HUES48 (cell line): Measurements from ENCODE around the gene MCAM.

Source experiments
- H3K27ac ChIP-seq: one replicate; pipeline ENCODE4 v1.7.0; 2013; ENCODE audit warnings: low read depth, low read length, inconsistent platforms
- H3K27me3 ChIP-seq: 2 replicates; pipeline ENCODE4 v1.6.1; 2013; ENCODE audit warnings: mild to moderate bottlenecking, low read length; ENCODE audit not compliant: control insufficient read depth, insufficient read depth
- H3K36me3 ChIP-seq: 2 replicates; pipeline ENCODE4 v1.6.1; 2013; ENCODE audit warnings: low read length; ENCODE audit not compliant: control insufficient read depth, insufficient read depth
- H3K4me1 ChIP-seq: 2 replicates; pipeline ENCODE4 v1.6.1; 2013; ENCODE audit warnings: mild to moderate bottlenecking, low read length; ENCODE audit not compliant: control insufficient read depth, insufficient read depth
- H3K4me3 ChIP-seq: 2 replicates; pipeline ENCODE4 v1.5.1; 2013; ENCODE audit warnings: mild to moderate bottlenecking, low read depth, low read length
- H3K9ac ChIP-seq: 2 replicates; pipeline ENCODE4 v1.6.1; 2013; ENCODE audit warnings: mild to moderate bottlenecking, low read depth, low read length, moderate library complexity
- H3K9me3 ChIP-seq: 2 replicates; pipeline ENCODE4 v1.6.1; 2013; ENCODE audit warnings: low read length; ENCODE audit not compliant: control insufficient read depth, insufficient read depth

Gene MCAM

DNA sequence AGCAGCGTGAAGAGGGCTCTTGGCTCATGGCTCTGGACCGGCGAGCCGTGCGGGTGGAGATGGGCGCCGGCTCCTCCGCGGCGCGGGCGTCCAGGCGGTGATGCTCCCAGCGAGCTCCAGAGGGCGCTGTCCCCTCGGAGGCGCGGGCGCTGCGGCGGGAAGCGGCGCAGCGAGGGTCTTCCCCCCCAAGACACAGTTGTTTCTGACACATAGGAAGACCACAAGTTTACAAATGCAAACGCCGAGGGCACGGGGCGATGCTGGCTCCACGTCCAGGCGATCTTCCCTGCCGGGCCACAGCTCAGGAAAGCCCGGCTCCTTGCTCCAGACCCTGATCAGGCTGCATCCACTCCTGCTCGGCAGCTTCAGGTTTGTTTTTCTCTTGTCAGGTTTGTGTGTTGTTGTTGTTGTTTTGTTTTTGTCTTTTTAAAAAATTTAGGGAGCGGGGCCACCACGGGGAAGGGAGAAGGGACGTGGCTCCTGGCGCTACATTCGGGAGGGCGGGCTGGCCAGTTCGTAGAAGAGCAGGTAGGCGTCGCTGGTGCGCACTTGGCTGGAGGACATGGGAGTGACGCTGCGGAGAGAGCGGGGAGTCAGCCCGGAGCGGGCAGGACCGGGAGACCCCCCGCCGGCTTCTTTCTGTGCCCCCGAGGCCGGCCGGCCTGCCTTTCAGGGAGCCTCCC, 39.6 kb upstream of the MCAM start:
- Histone ChIP-seq H3K9me3 (no peaks in the 10 kb centered on the region), H3K9ac (peak overlapping the region; percentile 55), H3K27me3 (peaks cover 18% of the 10 kb centered on the region), H3K4me1 (peaks cover 10% of the 10 kb centered on the region), H3K4me3 (peak overlapping the region; percentile 78), H3K36me3 (peaks cover 16% of the 10 kb centered on the region; the same call in 1 of the 2 replicates), H3K27ac (peak overlapping the region; percentile 57)

DNA sequence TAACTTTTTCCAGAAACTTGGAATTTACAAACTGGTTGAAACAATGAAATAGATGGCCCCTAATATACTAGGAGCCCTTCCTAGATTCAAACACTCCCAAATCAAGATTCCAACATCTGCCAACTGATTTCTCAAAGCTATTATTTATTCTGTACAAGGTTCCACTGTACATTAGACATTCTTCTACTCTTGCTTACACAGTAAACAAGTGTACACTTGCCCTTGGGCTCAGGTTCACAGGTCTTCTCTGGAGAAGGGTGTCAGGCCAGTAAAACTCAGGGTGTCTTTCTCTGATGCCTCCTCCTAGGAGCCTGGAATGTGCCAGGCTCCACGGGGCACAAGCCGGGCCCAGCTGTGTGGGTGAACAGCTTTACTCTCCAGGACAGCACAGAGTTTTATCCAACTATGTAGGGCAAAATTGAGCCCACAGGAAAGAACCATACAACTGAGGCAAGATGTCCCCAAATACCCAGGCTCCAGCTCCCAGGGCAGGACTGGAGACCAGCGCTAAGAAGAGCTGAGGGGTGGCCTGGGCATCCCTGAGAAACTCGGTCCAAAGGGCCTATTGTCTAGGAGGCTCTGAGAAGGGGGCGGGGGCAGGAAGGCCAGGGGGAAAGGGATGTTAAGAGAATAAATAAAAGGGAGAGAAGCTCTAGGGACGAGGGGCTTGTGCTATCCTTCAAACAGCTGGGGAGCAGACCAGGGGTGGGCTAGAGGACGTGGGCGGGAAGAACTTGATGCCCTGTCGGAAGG, 38.3 kb upstream of the MCAM start:
- H3K9me3 ChIP-seq: no peaks in the 10 kb centered on the region
- no peak overlapping the region for H3K27ac ChIP-seq
- no peak overlapping the region for H3K9ac ChIP-seq
- no peaks in the 10 kb centered on the region for H3K4me1 ChIP-seq
- H3K36me3 ChIP-seq: peaks cover 16% of the 10 kb centered on the region; the same call in 1 of the 2 replicates
- peaks cover 18% of the 10 kb centered on the region for H3K27me3 ChIP-seq
- no peak overlapping the region for H3K4me3 ChIP-seq

DNA sequence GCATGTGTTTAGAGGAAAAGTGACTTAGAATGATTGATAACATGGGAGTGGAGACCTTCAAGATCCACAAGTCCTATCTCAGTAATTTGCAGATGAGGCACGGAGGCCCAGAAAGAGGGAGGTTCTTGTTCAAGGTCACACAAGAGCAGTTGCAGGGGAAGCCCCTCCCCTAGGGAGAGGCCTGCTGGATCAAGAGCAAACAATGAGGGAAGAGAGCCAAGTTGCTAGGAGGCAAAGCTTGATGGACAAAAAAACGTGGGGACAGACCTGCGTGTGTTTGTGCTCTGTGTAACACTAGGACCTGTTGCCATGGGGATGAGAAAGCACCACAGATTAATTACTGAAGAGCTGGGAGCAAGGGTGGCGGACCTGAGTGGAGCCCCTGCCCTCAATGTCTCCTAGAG, 35.9 kb upstream of the MCAM start:
- no peak overlapping the region for H3K9ac ChIP-seq
- no peak overlapping the region for H3K27ac ChIP-seq
- no peaks in the 10 kb centered on the region for H3K4me1 ChIP-seq

DNA sequence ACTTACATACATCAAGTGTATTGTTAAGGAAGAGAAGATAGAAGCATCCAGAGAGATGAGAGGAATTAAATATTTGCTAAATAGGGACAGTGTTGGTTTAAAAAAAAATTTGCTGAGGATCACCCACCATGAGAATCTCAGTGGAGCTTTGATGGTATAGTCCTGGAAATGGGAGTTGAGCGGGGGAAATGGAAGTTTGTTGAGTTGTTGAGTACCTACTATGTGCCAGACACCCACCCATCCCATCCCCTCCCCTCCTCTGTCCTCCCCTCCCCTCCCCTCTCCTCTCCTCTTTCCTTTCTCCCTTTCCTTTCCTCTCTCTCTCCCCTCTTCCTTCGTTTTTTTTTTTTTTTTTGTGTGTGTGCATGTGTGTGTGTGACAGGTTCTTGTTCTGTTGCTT, 34.3 kb upstream of the MCAM start:
- H3K4me1 ChIP-seq: no peaks in the 10 kb centered on the region
- no peaks in the 10 kb centered on the region for H3K36me3 ChIP-seq
- peaks cover 16% of the 10 kb centered on the region for H3K27me3 ChIP-seq

More for the DNA sequence above, 35.9 kb upstream of the MCAM start:
- peaks cover 2% of the 10 kb centered on the region; the same call in 1 of the 2 replicates for H3K36me3 ChIP-seq
- peaks cover 17% of the 10 kb centered on the region for H3K27me3 ChIP-seq
- H3K9me3 ChIP-seq: no peaks in the 10 kb centered on the region
- H3K4me3 ChIP-seq: no peak overlapping the region

DNA sequence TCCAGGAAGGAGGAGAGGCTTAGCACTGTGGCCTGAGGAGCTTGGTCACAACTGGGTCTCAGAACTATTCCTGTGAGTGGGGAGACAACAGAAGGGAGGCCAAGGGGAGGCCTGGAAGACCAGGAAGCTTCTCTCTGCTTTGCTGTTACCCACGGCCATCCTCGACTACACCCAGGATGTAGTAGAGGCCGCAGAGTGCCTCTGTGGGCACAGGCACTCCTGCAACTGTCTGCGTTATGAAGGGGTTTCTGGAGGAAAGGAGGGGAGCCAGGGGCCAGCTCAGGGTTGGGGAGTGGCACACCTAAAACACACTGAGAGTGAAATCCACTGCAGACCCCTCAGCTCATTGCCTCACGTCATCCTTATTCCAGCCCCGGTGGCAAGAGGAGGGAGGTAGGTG, 33.4 kb upstream of the MCAM start:
- H3K9ac ChIP-seq: no peak overlapping the region
- no peaks in the 10 kb centered on the region for H3K36me3 ChIP-seq
- H3K27ac ChIP-seq: no peak overlapping the region
- no peaks in the 10 kb centered on the region for H3K9me3 ChIP-seq
- no peaks in the 10 kb centered on the region for H3K4me1 ChIP-seq
- H3K4me3 ChIP-seq: no peak overlapping the region
- peaks cover 10% of the 10 kb centered on the region; the same call in 1 of the 2 replicates for H3K27me3 ChIP-seq

More for the DNA sequence above, 34.3 kb upstream of the MCAM start:
- no peak overlapping the region for H3K27ac ChIP-seq
- no peak overlapping the region for H3K4me3 ChIP-seq
- H3K9ac ChIP-seq: no peak overlapping the region
- no peaks in the 10 kb centered on the region for H3K9me3 ChIP-seq

DNA sequence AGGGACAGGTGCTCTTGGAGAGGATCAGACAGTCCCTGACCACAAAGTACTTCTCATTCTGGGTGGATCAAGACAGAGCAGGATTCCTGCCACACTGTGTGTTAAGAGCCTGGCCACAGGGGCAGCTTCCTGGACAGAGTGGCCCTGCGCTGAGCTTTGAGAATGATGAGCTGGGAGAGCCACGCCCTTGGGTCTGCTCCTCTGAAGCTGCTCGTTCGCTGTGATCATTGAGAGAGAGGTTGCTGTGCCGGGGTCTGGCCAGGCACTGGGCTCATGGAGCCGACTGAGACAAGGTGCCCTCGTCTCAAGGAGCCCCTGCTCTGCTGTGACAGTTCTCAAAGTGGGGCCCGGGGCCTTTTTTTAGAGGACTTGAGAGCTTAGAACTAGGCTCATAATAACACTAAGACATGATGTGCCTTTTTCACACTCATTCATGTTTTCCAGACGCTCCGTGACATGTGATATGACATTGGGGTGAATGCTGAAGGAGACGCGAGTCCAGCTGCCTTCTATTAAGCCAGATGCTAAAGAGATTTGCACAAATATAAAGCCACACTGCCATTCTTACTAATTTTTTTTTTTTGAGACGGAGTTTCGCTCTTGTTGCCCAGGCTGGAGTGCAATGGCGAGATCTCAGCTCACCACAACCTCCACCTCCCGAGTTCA, 31.1 kb upstream of the MCAM start:
- peaks cover 10% of the 10 kb centered on the region; the same call in 1 of the 2 replicates for H3K27me3 ChIP-seq
- no peaks in the 10 kb centered on the region for H3K4me1 ChIP-seq
- H3K27ac ChIP-seq: no peak overlapping the region
- no peak overlapping the region for H3K4me3 ChIP-seq
- no peaks in the 10 kb centered on the region for H3K9me3 ChIP-seq
- H3K9ac ChIP-seq: no peak overlapping the region
- no peaks in the 10 kb centered on the region for H3K36me3 ChIP-seq

DNA sequence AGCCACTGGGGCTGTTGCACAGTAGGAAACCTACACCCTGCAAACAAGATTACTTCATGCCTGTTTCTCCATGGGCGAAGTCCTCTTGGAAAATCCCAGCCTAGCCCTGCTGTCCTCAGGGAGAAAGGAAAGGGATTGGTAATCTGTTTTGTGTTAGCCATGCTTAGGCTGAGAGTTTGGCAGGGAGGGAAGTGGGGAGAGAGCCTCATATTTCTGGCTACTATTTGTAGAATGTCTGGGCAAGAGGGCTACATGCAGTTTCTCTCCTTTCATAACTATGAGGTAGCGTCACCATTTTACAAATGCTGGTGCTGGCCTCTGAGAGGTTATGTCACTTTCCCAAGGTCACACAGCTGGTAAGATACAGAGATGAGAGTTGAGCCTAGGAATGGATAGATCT, 30.3 kb upstream of the MCAM start:
- H3K27ac ChIP-seq: no peak overlapping the region
- no peak overlapping the region for H3K4me3 ChIP-seq
- H3K9me3 ChIP-seq: no peaks in the 10 kb centered on the region
- no peaks in the 10 kb centered on the region for H3K36me3 ChIP-seq
- no peaks in the 10 kb centered on the region for H3K4me1 ChIP-seq
- no peak overlapping the region for H3K9ac ChIP-seq
- H3K27me3 ChIP-seq: peaks cover 19% of the 10 kb centered on the region

DNA sequence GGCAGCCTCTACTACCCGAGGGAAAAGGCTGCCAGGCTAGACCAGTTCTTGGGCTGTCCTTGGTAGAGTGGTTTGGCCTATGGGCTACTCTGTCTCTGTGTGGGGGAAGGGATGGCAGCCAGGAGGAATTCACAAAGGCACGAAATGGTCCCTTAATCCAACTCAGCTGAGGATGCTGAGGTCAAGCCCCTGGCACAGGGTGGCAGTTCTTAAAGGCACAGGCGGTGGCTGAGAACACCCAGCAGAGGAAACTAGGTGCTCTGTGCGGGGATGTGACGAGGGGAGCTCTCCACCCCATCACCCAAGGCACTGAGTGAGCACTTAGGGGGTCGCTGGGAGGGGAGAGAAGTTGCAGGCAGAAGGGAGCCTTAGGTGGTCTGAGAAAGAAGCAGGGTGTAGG, 29.7 kb upstream of the MCAM start, which contains the start of gene MFRP:
TSS of gene MFRP (minus strand) at position 101 of the 400 bp plus-strand sequence. CDS start 192 bp downstream, outside the sequence.
- Histone ChIP-seq H3K9me3 (no peaks in the 10 kb centered on the region), H3K27me3 (peaks cover 25% of the 10 kb centered on the region), H3K36me3 (no peaks in the 10 kb centered on the region), H3K4me1 (no peaks in the 10 kb centered on the region), H3K9ac (no peak within 1 kb of the TSS), H3K27ac (no peak within 1 kb of the TSS), H3K4me3 (no peak within 1 kb of the TSS)

DNA sequence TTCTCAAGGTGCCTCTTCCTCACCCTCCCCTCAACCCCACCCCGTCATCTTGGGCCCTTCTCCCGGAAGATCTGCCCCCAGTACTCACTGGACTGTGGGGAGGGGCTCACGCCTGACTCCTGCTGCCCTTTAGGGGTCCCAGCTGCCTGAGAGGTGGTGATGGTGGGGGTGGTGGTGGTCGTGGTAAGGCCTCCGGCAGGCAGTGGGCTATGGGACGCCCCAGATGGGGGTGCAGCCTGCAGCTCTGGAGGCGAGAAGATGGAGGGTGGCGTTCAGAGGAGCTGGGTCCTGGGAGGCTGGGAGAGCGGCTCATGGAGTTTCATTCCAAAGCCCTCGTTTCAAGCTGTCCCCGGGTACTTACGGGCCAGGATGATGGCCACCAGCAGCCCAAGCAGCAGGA, 28.8 kb upstream of the MCAM start:
- no peak overlapping the region for H3K4me3 ChIP-seq
- H3K36me3 ChIP-seq: no peaks in the 10 kb centered on the region
- no peaks in the 10 kb centered on the region for H3K9me3 ChIP-seq
- H3K27me3 ChIP-seq: peaks cover 34% of the 10 kb centered on the region
- no peak overlapping the region for H3K27ac ChIP-seq
- no peaks in the 10 kb centered on the region for H3K4me1 ChIP-seq
- no peak overlapping the region for H3K9ac ChIP-seq

DNA sequence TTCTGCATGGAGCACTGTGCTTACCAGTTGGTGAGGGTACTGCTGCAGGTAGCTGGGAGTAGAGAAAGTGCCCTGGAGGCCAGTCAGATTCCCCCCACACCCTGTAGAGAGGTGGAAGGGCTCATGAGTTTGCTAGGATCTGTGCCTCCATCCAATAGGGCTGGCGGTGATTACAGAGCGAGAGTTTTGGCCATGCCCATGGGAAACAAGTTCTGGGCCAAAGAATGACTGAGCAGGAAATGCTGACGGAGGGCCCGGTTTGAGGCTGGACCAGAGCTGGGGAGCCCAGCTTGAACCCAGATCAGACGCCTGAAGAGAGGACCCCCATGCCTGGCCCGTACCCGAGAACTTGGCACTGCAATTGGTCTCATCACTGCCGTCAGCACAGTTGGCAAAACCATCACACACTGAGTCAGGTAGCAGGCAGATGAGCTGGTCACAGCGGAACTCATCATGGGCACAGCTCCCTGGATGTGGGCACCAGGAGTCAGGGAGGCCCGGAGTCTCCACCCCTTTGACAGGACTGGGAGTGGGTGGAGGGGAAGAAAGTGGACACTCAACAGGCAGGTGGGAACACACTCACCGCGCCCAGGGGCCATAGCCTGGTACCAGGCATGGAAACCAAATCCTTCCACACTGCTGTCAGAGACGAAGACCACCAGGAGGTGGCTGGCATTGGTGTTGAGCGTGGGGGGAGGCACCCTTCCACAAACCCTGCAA, 27.5 kb upstream of the MCAM start:
- Histone ChIP-seq H3K36me3 (no peaks in the 10 kb centered on the region), H3K9me3 (no peaks in the 10 kb centered on the region), H3K4me1 (peaks cover 2% of the 10 kb centered on the region; the same call in 1 of the 2 replicates), H3K27ac (no peak overlapping the region), H3K4me3 (no peak overlapping the region), H3K9ac (no peak overlapping the region), H3K27me3 (peaks cover 46% of the 10 kb centered on the region)
